ENCODE measurements around the gene C13orf42.

C13orf42 gene

DNA sequence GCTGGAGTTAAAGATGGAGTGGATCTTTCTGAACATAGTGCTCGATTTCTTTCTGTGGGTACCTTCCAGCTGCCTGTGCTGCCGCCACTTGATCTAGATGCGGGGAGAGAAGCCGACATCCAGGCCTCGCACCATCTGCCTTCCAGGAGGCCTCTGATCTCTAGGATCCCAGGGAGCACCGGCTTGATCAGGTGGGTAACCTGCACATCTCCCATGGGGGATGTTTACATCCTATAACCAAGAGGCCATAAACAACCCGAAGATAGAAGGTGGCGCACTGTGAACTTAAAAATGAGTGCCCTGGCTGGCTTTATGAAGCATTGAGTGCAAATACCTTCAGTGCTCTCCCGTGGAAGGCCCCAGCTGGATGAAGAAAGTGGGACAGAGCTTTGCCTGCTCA is at the start of gene C13orf42:
Gene C13orf42, minus strand, starts transcription at position 101 of the 400 bp plus-strand sequence. Its CDS starts 65 bp downstream, at position 36.
- Mint-ChIP-seq H3K27ac (no peak within 1 kb of the TSS), H3K4me1 (no peaks in the 10 kb centered on the region), H3K9me3 (no peaks in the 10 kb centered on the region), H3K27me3 (peaks cover 11% of the 10 kb centered on the region), H3K4me3 (no peak within 1 kb of the TSS)
- no peak for DNase-seq
- no peak for ATAC-seq

- no peaks in the 10 kb centered on the region for H3K9me3 Mint-ChIP-seq
- H3K27ac Mint-ChIP-seq, result no peak overlapping the region
- peaks cover 17% of the 10 kb centered on the region for H3K4me1 Mint-ChIP-seq
- DNase-seq, result no peak
- ATAC-seq, result peak; percentile 46
- peaks cover 7% of the 10 kb centered on the region for H3K27me3 Mint-ChIP-seq
- H3K4me3 Mint-ChIP-seq, result no peak overlapping the region
Observed at GRCh38 chr13:51158880-51159518, 47.9 kb upstream of the C13orf42 start.

GRCh38 chr13:51158365-51158764 is 47.3 kb upstream of the C13orf42 start:
- Mint-ChIP-seq H3K27me3 (peaks cover 10% of the 10 kb centered on the region), H3K27ac (no peak overlapping the region)
- peak; percentile 48 for ATAC-seq

GRCh38 chr13:51156648-51157047 is 45.6 kb upstream of the C13orf42 start:
- ATAC-seq, result no peak

More at GRCh38 chr13:51158365-51158764, 47.3 kb upstream of the C13orf42 start:
- no peak for DNase-seq
- H3K4me3 Mint-ChIP-seq, result no peak overlapping the region
- H3K4me1 Mint-ChIP-seq, result peaks cover 19% of the 10 kb centered on the region
- H3K9me3 Mint-ChIP-seq, result no peaks in the 10 kb centered on the region

DNA sequence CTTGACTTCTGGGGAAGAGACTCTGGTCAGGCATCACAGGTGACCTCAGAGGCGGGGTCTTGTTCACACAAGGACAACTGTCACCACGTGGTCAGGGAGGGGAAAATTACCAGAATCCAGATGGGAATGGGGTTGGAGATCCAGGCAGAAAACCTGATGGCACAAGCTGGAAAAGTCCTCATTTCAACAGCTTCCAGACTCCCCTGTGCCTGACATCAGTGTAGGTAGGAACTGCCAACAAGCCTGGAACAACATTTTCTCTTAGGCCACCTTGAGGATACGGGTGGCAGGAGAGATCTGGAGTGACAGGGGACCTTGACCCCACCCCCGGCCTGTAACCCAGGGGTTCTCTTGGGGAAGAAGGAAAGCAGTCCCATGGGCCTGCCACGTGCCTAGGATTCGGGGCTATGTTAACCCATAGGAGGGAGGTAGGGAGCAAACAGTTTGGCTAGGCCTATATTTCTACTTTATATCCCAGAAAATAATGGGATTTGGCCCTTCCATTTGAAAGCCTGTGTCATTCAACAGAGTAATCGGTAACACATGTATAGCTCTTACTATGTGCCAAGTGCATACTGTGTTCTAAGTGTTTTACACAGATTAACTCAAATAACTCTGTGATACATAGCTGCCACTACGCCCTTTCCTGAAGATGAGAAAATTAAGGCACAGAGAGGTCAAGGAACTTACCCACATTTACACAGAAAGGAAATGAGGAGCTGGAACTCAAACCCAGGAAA is 44.9 kb upstream of the C13orf42 start:
- H3K4me3 Mint-ChIP-seq, result no peak overlapping the region
- no peaks in the 10 kb centered on the region for H3K9me3 Mint-ChIP-seq
- H3K4me1 Mint-ChIP-seq, result peaks cover 19% of the 10 kb centered on the region
- peak overlapping the region in 1 of 2 donors; percentile 7 for H3K27ac Mint-ChIP-seq
- H3K27me3 Mint-ChIP-seq, result peaks cover 17% of the 10 kb centered on the region
- no peak for DNase-seq
- no peak for ATAC-seq

More at GRCh38 chr13:51156648-51157047, 45.6 kb upstream of the C13orf42 start:
- Mint-ChIP-seq H3K27ac (no peak overlapping the region), H3K4me1 (peaks cover 19% of the 10 kb centered on the region), H3K27me3 (peaks cover 10% of the 10 kb centered on the region), H3K9me3 (no peaks in the 10 kb centered on the region), H3K4me3 (no peak overlapping the region)
- no peak for DNase-seq

GRCh38 chr13:51155161-51155560 is 44.1 kb upstream of the C13orf42 start:
- no peak for ATAC-seq
- peaks cover 19% of the 10 kb centered on the region for H3K4me1 Mint-ChIP-seq
- no peak for DNase-seq

DNA sequence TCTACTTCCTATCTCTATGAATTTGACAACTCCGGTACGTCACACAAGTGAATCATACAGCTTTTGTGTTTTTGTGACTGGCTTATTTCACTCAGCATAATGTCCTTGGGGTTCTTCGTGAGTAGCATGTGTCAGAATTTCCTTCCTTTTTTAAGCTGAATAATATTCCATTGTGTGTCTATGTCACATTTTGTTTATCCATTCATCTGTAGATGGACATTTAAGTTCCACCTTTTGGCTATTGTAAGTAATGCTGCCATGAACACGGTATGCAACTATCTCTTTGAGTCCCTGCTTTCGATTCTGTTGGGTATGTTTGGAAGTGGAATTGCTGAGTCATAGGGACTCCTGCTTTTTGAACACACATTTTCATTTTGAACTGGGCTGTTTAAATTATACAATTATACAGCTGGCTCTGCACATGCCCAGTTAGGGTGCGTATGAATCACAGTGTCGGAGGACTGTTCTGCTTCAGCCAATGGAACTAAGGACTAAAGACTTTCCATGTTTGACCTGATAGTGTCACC is 43.0 kb upstream of the C13orf42 start:
- peaks cover 18% of the 10 kb centered on the region for H3K4me1 Mint-ChIP-seq
- DNase-seq (no peak), ATAC-seq (peak; percentile 53)
- H3K27me3 Mint-ChIP-seq, result peaks cover 20% of the 10 kb centered on the region
- no peak overlapping the region for H3K4me3 Mint-ChIP-seq
- no peak overlapping the region for H3K27ac Mint-ChIP-seq
- no peaks in the 10 kb centered on the region for H3K9me3 Mint-ChIP-seq

More at GRCh38 chr13:51155161-51155560, 44.1 kb upstream of the C13orf42 start:
- no peaks in the 10 kb centered on the region for H3K9me3 Mint-ChIP-seq
- no peak overlapping the region for H3K4me3 Mint-ChIP-seq
- H3K27me3 Mint-ChIP-seq, result peaks cover 20% of the 10 kb centered on the region
- no peak overlapping the region for H3K27ac Mint-ChIP-seq

DNA sequence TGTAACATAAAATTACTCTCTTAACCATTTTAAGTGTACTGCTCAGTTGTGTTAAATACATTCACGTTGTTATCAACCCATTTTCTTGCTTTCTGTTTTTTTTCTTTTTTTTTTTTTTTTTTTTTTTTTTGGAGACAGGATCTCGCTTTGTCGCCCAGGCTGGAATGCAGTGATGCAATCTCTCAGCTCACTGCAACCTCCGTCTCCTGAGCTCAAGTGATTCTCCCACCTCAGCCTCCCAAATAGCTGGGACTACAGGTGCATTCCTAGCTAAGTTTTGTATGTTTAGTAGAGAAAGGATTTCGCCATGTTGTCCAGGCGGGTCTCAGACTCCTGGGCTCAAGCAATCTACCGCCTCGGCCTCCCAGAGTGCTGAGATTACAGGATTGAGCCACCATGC is 42.5 kb upstream of the C13orf42 start:
- DNase-seq, result no peak
- Mint-ChIP-seq H3K4me3 (no peak overlapping the region), H3K9me3 (no peaks in the 10 kb centered on the region), H3K27me3 (peaks cover 20% of the 10 kb centered on the region), H3K27ac (no peak overlapping the region), H3K4me1 (peaks cover 12% of the 10 kb centered on the region)
- ATAC-seq, result no peak

GRCh38 chr13:51152701-51153100 is 41.6 kb upstream of the C13orf42 start:
- no peak for ATAC-seq
- Mint-ChIP-seq H3K9me3 (no peaks in the 10 kb centered on the region), H3K27ac (no peak overlapping the region), H3K27me3 (peaks cover 29% of the 10 kb centered on the region), H3K4me3 (no peak overlapping the region), H3K4me1 (peaks cover 10% of the 10 kb centered on the region)
- no peak for DNase-seq

- DNase-seq, result no peak
- H3K4me1 Mint-ChIP-seq, result peaks cover 10% of the 10 kb centered on the region
- H3K27ac Mint-ChIP-seq, result no peak overlapping the region
- H3K4me3 Mint-ChIP-seq, result no peak overlapping the region
- no peaks in the 10 kb centered on the region for H3K9me3 Mint-ChIP-seq
- no peak for ATAC-seq
- H3K27me3 Mint-ChIP-seq, result peaks cover 31% of the 10 kb centered on the region
Observed at GRCh38 chr13:51151463-51151862, 40.4 kb upstream of the C13orf42 start.

GRCh38 chr13:51148952-51149573 is 38.0 kb upstream of the C13orf42 start:
- DNase-seq (no peak), ATAC-seq (no peak)
- H3K27ac Mint-ChIP-seq, result peak overlapping the region in 1 of 2 donors; percentile 4
- no peak overlapping the region for H3K4me3 Mint-ChIP-seq
- peaks cover 24% of the 10 kb centered on the region for H3K27me3 Mint-ChIP-seq
- no peaks in the 10 kb centered on the region for H3K9me3 Mint-ChIP-seq
- H3K4me1 Mint-ChIP-seq, result peaks cover 3% of the 10 kb centered on the region

GRCh38 chr13:51148223-51148951 is 37.3 kb upstream of the C13orf42 start:
- ATAC-seq (no peak), DNase-seq (no peak)
- Mint-ChIP-seq H3K27me3 (peaks cover 21% of the 10 kb centered on the region), H3K4me3 (no peak overlapping the region), H3K9me3 (no peaks in the 10 kb centered on the region), H3K4me1 (no peaks in the 10 kb centered on the region), H3K27ac (no peak overlapping the region)

GRCh38 chr13:51147732-51148131 is 36.7 kb upstream of the C13orf42 start:
- Mint-ChIP-seq H3K4me1 (no peaks in the 10 kb centered on the region), H3K27me3 (peaks cover 21% of the 10 kb centered on the region), H3K9me3 (no peaks in the 10 kb centered on the region), H3K4me3 (no peak overlapping the region), H3K27ac (no peak overlapping the region)
- DNase-seq, result no peak
- ATAC-seq, result no peak

- no peak for DNase-seq
- Mint-ChIP-seq H3K9me3 (no peaks in the 10 kb centered on the region), H3K4me1 (no peaks in the 10 kb centered on the region), H3K27ac (no peak overlapping the region), H3K4me3 (no peak overlapping the region), H3K27me3 (peaks cover 20% of the 10 kb centered on the region)
- no peak for ATAC-seq
Observed at GRCh38 chr13:51146667-51147066, 35.6 kb upstream of the C13orf42 start.

DNA sequence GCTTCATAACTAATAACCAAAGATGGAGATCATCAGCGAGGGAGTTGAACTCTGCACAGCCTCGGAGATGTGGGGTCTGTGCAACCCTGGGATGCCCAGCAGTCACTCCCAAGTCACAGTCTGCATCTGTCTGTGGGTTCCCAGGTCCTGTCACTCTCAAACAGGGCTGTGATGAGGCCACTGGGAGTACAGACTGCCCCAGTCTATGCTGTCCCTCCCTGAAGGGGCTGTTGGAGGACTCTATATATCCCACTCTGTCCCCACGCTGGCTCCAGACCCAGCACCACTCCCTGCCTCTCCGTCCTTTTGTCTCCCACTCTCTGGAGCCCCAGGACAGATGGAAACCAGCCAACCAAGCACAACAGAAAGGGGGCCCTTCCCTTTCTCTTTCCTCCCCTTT is 26.2 kb upstream of the C13orf42 start:
- no peak overlapping the region for H3K4me3 Mint-ChIP-seq
- peaks cover 20% of the 10 kb centered on the region for H3K27me3 Mint-ChIP-seq
- H3K4me1 Mint-ChIP-seq, result no peaks in the 10 kb centered on the region
- ATAC-seq (no peak), DNase-seq (no peak)
- H3K27ac Mint-ChIP-seq, result no peak overlapping the region
- H3K9me3 Mint-ChIP-seq, result peaks cover 0 to 4% of the 10 kb centered on the region in 2 donors

Measured in stimulated activated naive CD8-positive, alpha-beta T cell treated with anti-CD3 and anti-CD28 coated beads, Interleukin-15, amount 100 ng/mL, for 72 hours (primary cell).